NCI-H128 (cell line): Measurements from ENCODE around the gene CLIC5.
A peak's percentile ranks its signal among the peaks of the same experiment; 100 is the strongest.

Experiments used
- DNase-seq: peaks from one replicate; lab custom pipeline; 2025; ENCODE audit not compliant: unreplicated experiment; lab: John Stamatoyannopoulos, UW

CLIC5 gene

GRCh38 chr6:45966340-45966739 lies 49.3 kb downstream of the CLIC5 start:
- DNase-seq = no peak

GRCh38 chr6:45965792-45966191 lies 49.9 kb downstream of the CLIC5 start:
- DNase-seq = no peak

- DNase-seq = no peak
Observed at GRCh38 chr6:45965007-45965406, 50.7 kb downstream of the CLIC5 start.

- no peak for DNase-seq
Observed at GRCh38 chr6:45964300-45964699, 51.4 kb downstream of the CLIC5 start.

GRCh38 chr6:45963896-45964295 lies 51.8 kb downstream of the CLIC5 start:
- no peak for DNase-seq

GRCh38 chr6:45961125-45961524 lies 54.5 kb downstream of the CLIC5 start:
- no peak for DNase-seq

GRCh38 chr6:45959534-45960145 lies 56.0 kb downstream of the CLIC5 start:
- peak; percentile 65 for DNase-seq

- no peak for DNase-seq
Observed at GRCh38 chr6:45956663-45957062, 59.0 kb downstream of the CLIC5 start.

- DNase-seq = no peak
Observed at GRCh38 chr6:45956176-45956575, 59.5 kb downstream of the CLIC5 start.

GRCh38 chr6:45955597-45955996 lies 60.1 kb downstream of the CLIC5 start:
- no peak for DNase-seq

- no peak for DNase-seq
Observed at GRCh38 chr6:45952546-45952945, 63.1 kb downstream of the CLIC5 start.

GRCh38 chr6:45952168-45952529 lies 63.5 kb downstream of the CLIC5 start:
- DNase-seq = no peak

GRCh38 chr6:45951321-45952167 lies 64.1 kb downstream of the CLIC5 start:
- DNase-seq = no peak

GRCh38 chr6:45949256-45949655 lies 66.4 kb downstream of the CLIC5 start:
- DNase-seq = no peak

GRCh38 chr6:45947807-45948206 lies 67.9 kb downstream of the CLIC5 start:
- DNase-seq = no peak

GRCh38 chr6:45946887-45947286 lies 68.8 kb downstream of the CLIC5 start:
- DNase-seq = no peak

- DNase-seq = no peak
Observed at GRCh38 chr6:45946352-45946751, 69.3 kb downstream of the CLIC5 start.

GRCh38 chr6:45942953-45943352 lies 72.7 kb downstream of the CLIC5 start:
- no peak for DNase-seq

GRCh38 chr6:45933855-45934254 lies 81.8 kb downstream of the CLIC5 start:
- no peak for DNase-seq

GRCh38 chr6:45931232-45931631 lies 84.4 kb downstream of the CLIC5 start:
- no peak for DNase-seq

- DNase-seq = peak; percentile 17
Observed at GRCh38 chr6:45930420-45931040, 85.1 kb downstream of the CLIC5 start.
